ENCODE measurements around the gene PRX. TPM values are rescaled to one million over a fixed set of nuclear protein-coding genes. Genes with fewer than 3 reads are reported as not detected.

The PRX gene
- total and polyA plus RNA-seq, 9 of the 15 experiments (the other 6 are each of a cell fraction or from before 2014, with no cell fraction given): 0.65 to 3.5 (median 1.7) TPM; not detected in 2

DNA sequence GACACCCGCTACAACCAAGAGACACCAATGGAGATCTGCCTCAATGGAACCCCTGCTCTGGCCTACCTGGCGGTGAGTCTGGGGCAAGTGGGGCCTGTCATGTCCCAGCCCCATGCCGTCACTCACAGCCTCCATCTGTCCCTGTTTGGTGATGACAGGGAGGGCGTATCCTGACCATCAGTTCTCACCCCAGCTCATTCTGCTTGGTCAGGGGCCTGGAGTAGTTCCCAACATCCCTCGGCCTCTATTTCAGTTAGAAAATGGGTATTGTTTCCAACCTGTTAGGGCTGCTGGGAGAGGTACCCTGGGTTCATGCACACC lies 41.4 kb downstream of the PRX start:
- H3K27me3 ChIP-seq (ENCODE audit: control insufficient read depth in 2 of 2, insufficient read depth in 2 of 2, low read length in 2 of 2): no peaks in the 10 kb centered on the region
- H3K4me3 ChIP-seq: no peak overlapping the region
- no peaks in the 10 kb centered on the region for H3K79me2 ChIP-seq (ENCODE audit: control insufficient read depth, insufficient read depth, low read length)
- DNase-seq (ENCODE audit: extremely low read depth in 1 of 4, low spot score in 3 of 4): no peak
- ATAC-seq: peak; percentile 60
- H3K36me3 ChIP-seq (ENCODE audit: control insufficient read depth, insufficient read depth, low read length): peaks cover 58% of the 10 kb centered on the region
- no peaks in the 10 kb centered on the region for H3K9me1 ChIP-seq (ENCODE audit: control insufficient read depth, insufficient read depth, low read length)
- CTCF ChIA-PET (ENCODE audit: low intra/inter-chr PET ratio): no interaction called here
- H3K9me3 ChIP-seq (replicated peaks; ENCODE audit: control insufficient read depth, insufficient read depth, low read depth, low read length): no peaks in the 10 kb centered on the region
- no TSS peak for BruUV-seq (replicated peaks)
- WGBS (ENCODE audit: insufficient coverage, low coverage, missing lambda C conversion rate): 42% methylated on average over 5 of the region's 5 CpGs
- H3K4me2 ChIP-seq (ENCODE audit: insufficient read depth, low read length): peak overlapping the region; percentile 62
- H4K20me1 ChIP-seq (replicated peaks; ENCODE audit: control insufficient read depth, insufficient read depth, low read length): peaks cover 9% of the 10 kb centered on the region; the same call in 1 of the 2 replicates
- POLR2A ChIA-PET: interaction anchor here (0.7 to 1.5 kb wide), 7 partner anchors 8 to 97 kb away, joined by 3 to 19 read pairs (median 4); no protein-coding TSS in a partner anchor
- H3K4me1 ChIP-seq (replicated peaks in 1 of 2; ENCODE audit: control insufficient read depth in 2 of 2, insufficient read depth in 2 of 2, low read length in 2 of 2): peaks cover 22 to 45% of the 10 kb centered on the region in 2 experiments
- FAIRE-seq: no peak
- H3K9ac ChIP-seq (ENCODE audit: insufficient read depth in 1 of 2, low read depth in 2 of 2, low read length in 2 of 2): peak overlapping the region in 1 of 2 experiments; percentile 49; a peak in 2 of 4 replicates
- in situ Hi-C loops (cut with MboI): no loop called here
- H3K27ac ChIP-seq (ENCODE audit: extremely low read depth, low read depth, low read length): peak overlapping the region; percentile 14; the same call in 2 of the 3 replicates
- intact Hi-C loops (cut with micrococcal nuclease): no loop called here
- 0 out of 2 replicates have a peak overlapping the region, but pooled peaks have one; percentile 32 for H2AFZ ChIP-seq (ENCODE audit: low read depth, low read length)
- TF ChIP-seq NR1H2 (CRISPR knock-in tag; IDR thresholded peaks at IDR 0.05) (no peak), CTBP1 (IDR thresholded peaks at IDR 0.05; ENCODE audit: borderline replicate concordance) (no peak), GATA2 (CRISPR knock-in tag; IDR thresholded peaks at IDR 0.05) (no peak), MEIS2 (IDR thresholded peaks at IDR 0.05; ENCODE audit: partially characterized antibody) (peak; percentile 65), PCBP2 (IDR thresholded peaks at IDR 0.05; ENCODE audit: low read depth, low read length, poor library complexity, severe bottlenecking) (no peak), ZNF445 (CRISPR knock-in tag; IDR thresholded peaks at IDR 0.05; ENCODE audit: low read depth) (no peak), KDM1A (IDR thresholded peaks at IDR 0.05) (no peak), PRPF4 (IDR thresholded peaks at IDR 0.05; ENCODE audit: insufficient read depth, low read depth, low read length, poor library complexity, severe bottlenecking) (no peak), ZNF644 (tag; IDR thresholded peaks at IDR 0.05; ENCODE audit: low read depth) (no peak), EWSR1 (IDR thresholded peaks at IDR 0.05; ENCODE audit: borderline replicate concordance, low read depth, partially characterized antibody) (no peak)
- TF ChIP-seq, protein P1, sequence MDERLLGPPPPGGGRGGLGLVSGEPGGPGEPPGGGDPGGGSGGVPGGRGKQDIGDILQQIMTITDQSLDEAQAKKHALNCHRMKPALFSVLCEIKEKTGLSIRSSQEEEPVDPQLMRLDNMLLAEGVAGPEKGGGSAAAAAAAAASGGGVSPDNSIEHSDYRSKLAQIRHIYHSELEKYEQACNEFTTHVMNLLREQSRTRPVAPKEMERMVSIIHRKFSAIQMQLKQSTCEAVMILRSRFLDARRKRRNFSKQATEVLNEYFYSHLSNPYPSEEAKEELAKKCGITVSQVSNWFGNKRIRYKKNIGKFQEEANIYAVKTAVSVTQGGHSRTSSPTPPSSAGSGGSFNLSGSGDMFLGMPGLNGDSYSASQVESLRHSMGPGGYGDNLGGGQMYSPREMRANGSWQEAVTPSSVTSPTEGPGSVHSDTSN (CRISPR knock-in tag; IDR thresholded peaks at IDR 0.05; ENCODE audit: low read depth): no peak
- TF ChIP-seq, protein P1 (tag; conservative IDR thresholded peaks at IDR 0.05; ENCODE audit: low read depth): peak; percentile 61; the same call in 1 of the 2 replicates
